ENCODE results near the gene ZNF136. TPM values are rescaled to one million over a fixed set of nuclear protein-coding genes. Genes with fewer than 3 reads are reported as not detected.

ZNF136 gene
- total RNA-seq, 1 donor from 2014 or later = 12.9 TPM

DNA sequence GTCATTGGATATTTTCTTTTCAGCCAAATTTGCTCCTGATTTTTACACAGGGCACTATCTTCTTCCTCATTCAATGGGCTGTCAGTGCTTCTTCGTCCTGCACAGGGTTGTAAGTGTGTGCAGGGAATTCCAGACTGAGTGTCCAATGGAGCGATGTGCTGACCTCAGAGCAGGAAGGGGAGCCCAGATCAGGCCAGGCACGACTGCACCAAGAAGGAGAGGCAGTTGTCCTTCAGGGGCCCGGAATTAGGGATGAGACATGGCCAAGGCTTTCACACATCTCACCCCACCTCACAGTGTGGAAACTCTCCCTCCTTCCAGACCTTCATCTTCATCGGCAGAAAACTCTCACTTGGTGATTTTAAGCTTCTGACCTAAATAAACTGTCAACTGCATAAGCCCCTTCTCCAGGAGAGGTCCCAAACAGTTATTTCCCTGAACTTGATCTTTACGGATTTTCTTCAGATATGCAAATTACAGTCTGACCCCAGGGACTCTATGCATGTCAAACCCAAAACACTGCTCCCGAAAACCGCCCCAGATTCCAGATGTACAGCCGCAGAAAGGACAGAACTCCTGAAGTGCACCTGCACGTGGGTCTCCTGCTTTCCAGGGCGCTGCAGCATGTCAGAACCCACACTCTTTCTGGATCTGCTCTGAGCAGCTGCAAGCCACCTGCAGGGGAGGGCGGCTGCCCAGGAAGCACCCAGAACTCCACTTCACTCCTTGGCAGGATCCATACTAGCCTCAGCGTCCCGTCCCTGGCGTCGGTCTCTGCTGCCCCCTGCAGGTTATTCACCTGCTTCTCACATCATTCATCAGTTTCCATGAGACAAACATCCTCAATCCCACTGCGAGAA lies 22.1 kb upstream of the ZNF136 start:
- Mint-ChIP-seq H3K4me1 (ENCODE audit: unreplicated experiment) (peaks cover 26% of the 10 kb centered on the region), H3K27me3 (ENCODE audit: unreplicated experiment) (no peaks in the 10 kb centered on the region), H3K36me3 (ENCODE audit: unreplicated experiment) (peaks cover 38% of the 10 kb centered on the region), H3K27ac (ENCODE audit: unreplicated experiment) (peak overlapping the region; percentile 99), H3K9me3 (ENCODE audit: unreplicated experiment) (peaks cover 18% of the 10 kb centered on the region), H3K4me3 (ENCODE audit: unreplicated experiment) (peak overlapping the region; percentile 94)
- TF ChIP-seq, protein P1, sequence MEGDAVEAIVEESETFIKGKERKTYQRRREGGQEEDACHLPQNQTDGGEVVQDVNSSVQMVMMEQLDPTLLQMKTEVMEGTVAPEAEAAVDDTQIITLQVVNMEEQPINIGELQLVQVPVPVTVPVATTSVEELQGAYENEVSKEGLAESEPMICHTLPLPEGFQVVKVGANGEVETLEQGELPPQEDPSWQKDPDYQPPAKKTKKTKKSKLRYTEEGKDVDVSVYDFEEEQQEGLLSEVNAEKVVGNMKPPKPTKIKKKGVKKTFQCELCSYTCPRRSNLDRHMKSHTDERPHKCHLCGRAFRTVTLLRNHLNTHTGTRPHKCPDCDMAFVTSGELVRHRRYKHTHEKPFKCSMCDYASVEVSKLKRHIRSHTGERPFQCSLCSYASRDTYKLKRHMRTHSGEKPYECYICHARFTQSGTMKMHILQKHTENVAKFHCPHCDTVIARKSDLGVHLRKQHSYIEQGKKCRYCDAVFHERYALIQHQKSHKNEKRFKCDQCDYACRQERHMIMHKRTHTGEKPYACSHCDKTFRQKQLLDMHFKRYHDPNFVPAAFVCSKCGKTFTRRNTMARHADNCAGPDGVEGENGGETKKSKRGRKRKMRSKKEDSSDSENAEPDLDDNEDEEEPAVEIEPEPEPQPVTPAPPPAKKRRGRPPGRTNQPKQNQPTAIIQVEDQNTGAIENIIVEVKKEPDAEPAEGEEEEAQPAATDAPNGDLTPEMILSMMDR (IDR thresholded peaks at IDR 0.05) = peak; percentile 86
- DNase-seq (ENCODE audit: extremely low spot score, unreplicated experiment) = peak; percentile 92

DNA sequence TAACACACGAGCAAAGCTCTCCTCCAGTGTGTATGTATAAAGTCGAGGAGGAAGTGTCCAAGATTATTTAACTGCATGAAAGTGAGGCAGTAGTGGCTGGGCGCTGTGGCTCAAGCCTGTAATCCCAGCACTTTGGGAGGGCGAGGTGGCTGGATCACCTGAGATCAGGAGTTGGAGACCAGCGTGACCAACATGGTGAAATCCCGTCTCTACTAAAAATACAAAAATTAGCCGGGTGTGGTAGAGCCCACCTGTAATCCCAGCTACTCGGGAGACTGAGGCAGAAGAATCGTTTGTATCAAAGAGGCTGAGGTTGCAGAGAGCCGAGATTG lies 21.5 kb upstream of the ZNF136 start:
- Mint-ChIP-seq H3K4me1 (ENCODE audit: unreplicated experiment) (peaks cover 26% of the 10 kb centered on the region), H3K36me3 (ENCODE audit: unreplicated experiment) (peaks cover 42% of the 10 kb centered on the region), H3K27me3 (ENCODE audit: unreplicated experiment) (no peaks in the 10 kb centered on the region), H3K9me3 (ENCODE audit: unreplicated experiment) (peaks cover 21% of the 10 kb centered on the region), H3K4me3 (ENCODE audit: unreplicated experiment) (no peak overlapping the region), H3K27ac (ENCODE audit: unreplicated experiment) (no peak overlapping the region)
- DNase-seq (ENCODE audit: extremely low spot score, unreplicated experiment) = no peak
- TF ChIP-seq, protein P1 (IDR thresholded peaks at IDR 0.05) = no peak

DNA sequence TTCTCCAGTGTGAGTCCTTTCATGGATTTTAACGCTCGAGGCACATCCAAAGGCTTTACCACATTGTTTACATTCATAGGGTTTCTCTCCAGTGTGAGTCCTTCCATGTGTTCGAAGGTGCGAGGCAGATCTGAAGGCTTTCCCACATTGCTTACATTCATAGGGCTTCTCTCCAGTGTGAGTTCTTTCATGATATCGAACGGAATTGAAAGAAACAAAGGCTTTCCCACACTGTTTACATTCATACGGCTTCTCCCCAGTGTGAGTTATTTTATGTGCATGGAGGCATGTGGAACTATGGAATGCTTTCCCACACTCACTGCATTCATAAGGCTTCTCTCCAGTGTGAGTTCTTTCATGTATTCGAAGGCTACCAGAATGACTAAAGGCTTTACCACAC lies 17.5 kb upstream of the ZNF136 start:
- Mint-ChIP-seq H3K36me3 (ENCODE audit: unreplicated experiment) (peaks cover 49% of the 10 kb centered on the region), H3K27me3 (ENCODE audit: unreplicated experiment) (no peaks in the 10 kb centered on the region), H3K4me1 (ENCODE audit: unreplicated experiment) (peaks cover 11% of the 10 kb centered on the region), H3K4me3 (ENCODE audit: unreplicated experiment) (no peak overlapping the region), H3K9me3 (ENCODE audit: unreplicated experiment) (peaks cover 23% of the 10 kb centered on the region), H3K27ac (ENCODE audit: unreplicated experiment) (no peak overlapping the region)
- no peak for DNase-seq (ENCODE audit: extremely low spot score, unreplicated experiment)
- TF ChIP-seq, protein P1 (IDR thresholded peaks at IDR 0.05) = no peak

DNA sequence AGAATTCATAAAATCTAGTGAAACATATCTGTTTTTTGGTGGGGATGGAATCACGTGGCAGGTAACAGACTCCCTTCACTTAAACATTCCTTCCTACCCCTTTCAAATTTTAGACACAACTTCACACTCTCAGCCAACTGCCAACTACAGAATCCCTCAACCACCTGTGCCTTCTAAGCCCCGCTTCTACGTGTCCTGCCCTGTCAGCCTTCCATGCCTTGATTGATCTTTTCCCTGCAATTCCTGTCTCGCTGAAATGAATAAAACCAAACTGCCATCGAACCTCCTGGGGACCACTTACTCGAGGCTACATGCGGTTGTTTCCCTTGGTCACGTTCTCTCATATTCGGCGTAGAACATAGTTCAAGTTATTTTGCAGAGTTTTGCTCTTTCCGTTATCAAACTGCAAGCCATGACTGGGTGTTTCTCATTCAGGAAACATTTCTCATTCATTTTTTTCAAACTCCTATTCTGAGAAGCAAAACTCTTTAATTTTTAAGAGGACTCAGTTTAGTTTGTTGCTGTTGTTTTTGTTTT lies 7.5 kb upstream of the ZNF136 start:
- Mint-ChIP-seq H3K9me3 (ENCODE audit: unreplicated experiment) (peaks cover 3% of the 10 kb centered on the region), H3K27me3 (ENCODE audit: unreplicated experiment) (no peaks in the 10 kb centered on the region), H3K36me3 (ENCODE audit: unreplicated experiment) (peaks cover 31% of the 10 kb centered on the region), H3K4me1 (ENCODE audit: unreplicated experiment) (peaks cover 20% of the 10 kb centered on the region), H3K27ac (ENCODE audit: unreplicated experiment) (peak overlapping the region; percentile 96), H3K4me3 (ENCODE audit: unreplicated experiment) (peak overlapping the region; percentile 92)
- DNase-seq (ENCODE audit: extremely low spot score, unreplicated experiment) = no peak
- TF ChIP-seq, protein P1 (IDR thresholded peaks at IDR 0.05) = no peak

Measured in osteocyte (in vitro differentiated cells).